Neuronal stem cell (in vitro differentiated cells): ENCODE measurements around the gene TBXA2R.

Experiments
- DNase-seq: peaks from one replicate; pipeline ENCODE4 v3.0.0-alpha.2; 2013; ENCODE audit warnings: low spot score
- H2AFZ ChIP-seq: one replicate; pipeline ENCODE4 v1.6.1; 2013; ENCODE audit warnings: mild to moderate bottlenecking, low read length, inconsistent platforms
- H2AK5ac ChIP-seq: 2 replicates; pipeline ENCODE4 v1.6.1; 2013; ENCODE audit warnings: low read depth, mild to moderate bottlenecking, inconsistent platforms, low read length, moderate library complexity, mixed read lengths
- H2BK120ac ChIP-seq: 2 replicates; pipeline ENCODE4 v1.6.1; 2013; ENCODE audit warnings: low read depth, mild to moderate bottlenecking, inconsistent platforms, low read length, moderate library complexity, mixed read lengths
- H2BK12ac ChIP-seq: one replicate; pipeline ENCODE4 v1.6.1; 2013; ENCODE audit warnings: low read length, inconsistent platforms
- H2BK15ac ChIP-seq: 2 replicates; pipeline ENCODE4 v1.6.1; 2013; ENCODE audit warnings: mild to moderate bottlenecking, low read length, inconsistent platforms, mixed read lengths
- H2BK5ac ChIP-seq: one replicate; pipeline ENCODE4 v1.6.1; 2013; ENCODE audit warnings: inconsistent platforms, mild to moderate bottlenecking, low read length, moderate library complexity
- H3K14ac ChIP-seq: one replicate; pipeline ENCODE4 v1.6.1; 2013; ENCODE audit warnings: low read length, inconsistent platforms
- H3K18ac ChIP-seq: 2 replicates; pipeline ENCODE4 v1.6.1; 2013; ENCODE audit warnings: low read length, inconsistent platforms
- H3K23ac ChIP-seq: 2 replicates; pipeline ENCODE4 v1.6.1; 2013; ENCODE audit warnings: low read depth, mild to moderate bottlenecking, mixed read lengths, low read length, inconsistent platforms; ENCODE audit not compliant: poor library complexity
- H3K27ac ChIP-seq: replicated peaks from 3 replicates; pipeline ENCODE4 v1.5.1; 2013; ENCODE audit warnings: low read length, inconsistent platforms
- H3K27me3 ChIP-seq, 3 experiments: 2 replicates each; pipeline ENCODE4 v1.6.1; 2013; ENCODE audit warnings: low read length in 3 of 3, mild to moderate bottlenecking in 2 of 3, inconsistent platforms in 1 of 3, low read depth in 1 of 3, mixed read lengths in 1 of 3, moderate library complexity in 1 of 3; ENCODE audit not compliant: control insufficient read depth in 3 of 3, insufficient read depth in 3 of 3
- H3K36me3 ChIP-seq, 2 donors: replicated peaks in 1 of 2; 2 replicates each; pipeline ENCODE4 v1.6.1; 2013; ENCODE audit warnings: low read length in 2 of 2; ENCODE audit not compliant: control insufficient read depth in 2 of 2, insufficient read depth in 2 of 2
- H3K4ac ChIP-seq: 2 replicates; pipeline ENCODE4 v1.6.1; 2013; ENCODE audit warnings: inconsistent platforms, mild to moderate bottlenecking, low read length, moderate library complexity
- H3K4me1 ChIP-seq, 2 donors: 1 replicate in 1 of 2; 2 replicates in 1 of 2; pipeline ENCODE4 v1.6.1; 2013; ENCODE audit warnings: low read length in 2 of 2, low read depth in 1 of 2; ENCODE audit not compliant: control insufficient read depth in 2 of 2, insufficient read depth in 1 of 2
- H3K4me2 ChIP-seq: one replicate; pipeline ENCODE4 v1.6.1; 2013; ENCODE audit warnings: mild to moderate bottlenecking, low read length, inconsistent platforms; ENCODE audit not compliant: insufficient read depth, poor library complexity, severe bottlenecking
- H3K4me3 ChIP-seq, 2 donors: 2 replicates each; pipeline ENCODE4 v1.5.1; 2013; ENCODE audit warnings: low read length in 2 of 2, mild to moderate bottlenecking in 2 of 2, inconsistent platforms in 1 of 2, moderate library complexity in 1 of 2
- H3K79me1 ChIP-seq: one replicate; pipeline ENCODE4 v1.6.1; 2013; ENCODE audit warnings: low read depth, mild to moderate bottlenecking, inconsistent platforms, low read length, moderate library complexity
- H3K9ac ChIP-seq: one replicate; pipeline ENCODE4 v1.6.1; 2013; ENCODE audit warnings: mild to moderate bottlenecking, low read depth, low read length, inconsistent platforms; ENCODE audit not compliant: poor library complexity
- H3K9me3 ChIP-seq, 2 donors: replicated peaks in 1 of 2; 2 replicates each; pipeline versions ENCODE3 to v1.6.1; 2013; ENCODE audit warnings: low read length in 2 of 2, mild to moderate bottlenecking in 2 of 2, inconsistent platforms in 1 of 2, low read depth in 1 of 2, mixed read lengths in 1 of 2, moderate library complexity in 1 of 2; ENCODE audit not compliant: control insufficient read depth in 2 of 2, insufficient read depth in 1 of 2
- H4K8ac ChIP-seq: one replicate; pipeline ENCODE4 v1.6.1; 2013; ENCODE audit warnings: low read depth, mild to moderate bottlenecking, inconsistent platforms, low read length, moderate library complexity
- H4K91ac ChIP-seq: one replicate; pipeline ENCODE4 v1.6.1; 2013; ENCODE audit warnings: low read length, low read depth, mild to moderate bottlenecking, inconsistent platforms; ENCODE audit not compliant: poor library complexity
- WGBS, 2 donors: extraction: QIAGEN DNeasy Blood & Tissue Kit; methylation state at CpG; one replicate each; pipeline ENCODE4 v1.1.7; 2013; ENCODE audit warnings: missing lambda C conversion rate in 2 of 2, mixed read lengths in 1 of 2; ENCODE audit not compliant: insufficient read length in 2 of 2, insufficient replicate concordance in 1 of 2; ENCODE audit errors: extremely low coverage in 2 of 2; 5-methylcytosine and 5-hydroxymethylcytosine counted together

The TBXA2R gene

DNA sequence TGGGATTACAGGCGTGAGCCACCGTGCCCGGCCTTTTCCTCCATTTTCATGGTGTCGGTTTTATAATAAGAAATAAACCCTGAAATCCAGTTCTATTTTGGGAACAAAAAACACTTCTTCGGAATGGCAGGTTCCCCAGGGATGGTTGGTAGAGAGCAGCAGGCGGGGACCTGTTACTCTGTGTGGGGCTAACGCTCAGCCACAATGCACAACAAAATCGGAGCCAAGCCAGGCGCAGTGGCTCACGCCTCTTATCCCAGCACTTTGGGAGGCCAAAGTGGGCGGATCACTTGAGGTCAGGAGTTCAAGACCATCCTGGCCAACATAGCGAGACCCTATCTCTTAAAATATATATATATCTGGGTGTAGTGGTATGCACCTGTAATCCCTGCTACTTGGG, 5.7 kb downstream of the TBXA2R start:
- no peak overlapping the region for H3K14ac ChIP-seq
- H3K36me3 ChIP-seq: no peaks in the 10 kb centered on the region
- no peak overlapping the region for H4K8ac ChIP-seq
- H2AK5ac ChIP-seq: no peak overlapping the region
- no peak overlapping the region for H2BK5ac ChIP-seq
- no peak overlapping the region for H3K4me3 ChIP-seq
- no peak overlapping the region for H3K27ac ChIP-seq
- H2BK15ac ChIP-seq: no peak overlapping the region
- no peak overlapping the region for H2BK120ac ChIP-seq
- H3K4me1 ChIP-seq: peaks cover 0 to 2% of the 10 kb centered on the region in 2 donors
- no peak overlapping the region for H3K9ac ChIP-seq
- H3K79me1 ChIP-seq: no peaks in the 10 kb centered on the region
- no peak for DNase-seq
- WGBS, 2 donors: no CpG with 5 or more reads among the region's 12 CpGs
- peaks cover 0 to 2% of the 10 kb centered on the region in 2 donors for H3K9me3 ChIP-seq
- H3K18ac ChIP-seq: no peak overlapping the region
- H4K91ac ChIP-seq: no peak overlapping the region
- H3K23ac ChIP-seq: no peak overlapping the region
- H2AFZ ChIP-seq: no peak overlapping the region
- H3K4me2 ChIP-seq: no peak overlapping the region
- peaks cover 0 to 18% (median 12%) of the 10 kb centered on the region in 3 experiments for H3K27me3 ChIP-seq
- H2BK12ac ChIP-seq: no peak overlapping the region
- H3K4ac ChIP-seq: no peak overlapping the region

DNA sequence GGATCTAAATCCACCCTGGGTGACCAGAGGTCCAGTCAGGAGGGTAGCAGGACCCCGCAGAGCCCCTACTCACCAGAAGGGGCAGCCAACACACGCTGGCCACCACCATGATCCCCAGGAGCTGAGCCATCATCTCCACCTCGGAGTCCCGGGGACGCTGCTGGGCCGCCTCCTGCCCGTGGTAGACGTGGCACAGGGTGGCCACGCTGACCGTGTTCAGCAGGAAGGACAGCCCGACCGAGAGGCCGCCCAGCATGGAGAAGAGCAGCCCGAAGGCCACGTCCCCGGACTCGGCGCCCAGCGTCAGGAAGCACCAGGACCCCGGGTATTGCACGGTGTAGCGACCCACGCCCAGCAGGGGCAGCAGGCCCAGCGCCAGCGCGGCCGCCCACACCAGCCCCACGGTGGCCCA, 6.9 kb downstream of the TBXA2R start:
- peak overlapping the region; percentile 63 for H2AK5ac ChIP-seq
- no peak overlapping the region for H3K4me2 ChIP-seq
- no peak for DNase-seq

DNA sequence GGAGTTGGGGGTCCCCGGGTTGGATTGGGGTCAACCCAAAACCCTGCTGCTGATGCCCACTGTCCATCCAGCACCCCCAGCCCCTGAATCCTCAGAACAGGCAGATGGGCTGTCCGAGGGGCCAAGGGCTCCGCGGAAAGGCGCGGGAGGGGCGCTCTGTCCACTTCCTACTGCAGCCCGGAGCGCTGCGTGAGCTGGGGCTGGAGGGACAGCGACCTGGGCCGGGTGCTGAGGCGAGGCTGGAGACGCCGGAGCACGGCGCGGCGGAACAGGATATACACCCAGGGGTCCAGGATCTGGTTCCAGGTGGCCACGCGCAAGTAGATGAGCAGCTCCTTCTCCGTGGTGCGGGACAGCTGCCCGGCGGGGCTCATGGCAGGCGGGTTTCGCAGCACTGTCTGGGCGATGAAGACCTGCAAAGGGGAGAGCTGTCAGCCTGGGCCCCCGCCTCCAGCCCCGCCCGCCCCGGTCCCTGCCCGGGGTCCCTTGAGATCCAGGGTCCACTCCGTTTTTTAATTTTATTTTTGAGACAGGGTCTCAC, 11.1 kb downstream of the TBXA2R start:
- Histone ChIP-seq H2AK5ac (peak overlapping the region; percentile 75), H2BK12ac (no peak overlapping the region), H3K4ac (no peak overlapping the region), H3K4me2 (no peak overlapping the region), H3K9me3 (peaks cover 0 to 2% of the 10 kb centered on the region in 2 donors), H2AFZ (peak overlapping the region; percentile 40), H4K91ac (no peak overlapping the region), H2BK120ac (no peak overlapping the region), H3K23ac (no peak overlapping the region), H4K8ac (no peak overlapping the region), H3K4me1 (no peaks in the 10 kb centered on the region), H3K9ac (no peak overlapping the region), H2BK5ac (no peak overlapping the region), H3K4me3 (no peak overlapping the region), H3K14ac (no peak overlapping the region), H3K27me3 (no peaks in the 10 kb centered on the region), H3K27ac (no peak overlapping the region), H3K79me1 (no peaks in the 10 kb centered on the region), H2BK15ac (peak overlapping the region; percentile 58), H3K18ac (peak overlapping the region; percentile 48), H3K36me3 (no peaks in the 10 kb centered on the region)
- no peak for DNase-seq
- WGBS, 2 donors: no CpG with 5 or more reads among the region's 34 CpGs

More for the DNA sequence above, 6.9 kb downstream of the TBXA2R start:
- Histone ChIP-seq H3K9me3 (peaks cover 0 to 2% of the 10 kb centered on the region in 2 donors), H3K79me1 (no peaks in the 10 kb centered on the region), H4K91ac (no peak overlapping the region), H3K14ac (peak overlapping the region; percentile 8), H3K4ac (no peak overlapping the region), H2BK12ac (no peak overlapping the region), H3K9ac (no peak overlapping the region), H4K8ac (peak overlapping the region; percentile 65), H3K27me3 (peaks cover 0 to 5% (median 0%) of the 10 kb centered on the region in 3 experiments), H3K4me1 (no peaks in the 10 kb centered on the region), H3K23ac (peak overlapping the region; percentile 65), H3K36me3 (no peaks in the 10 kb centered on the region), H3K27ac (no peak overlapping the region), H3K4me3 (no peak overlapping the region), H3K18ac (peak overlapping the region; percentile 28), H2BK120ac (no peak overlapping the region), H2BK5ac (peak overlapping the region; percentile 24), H2AFZ (peak overlapping the region; percentile 22), H2BK15ac (no peak overlapping the region)
- no CpG with 5 or more reads among the region's 28 CpGs for WGBS, 2 donors

DNA sequence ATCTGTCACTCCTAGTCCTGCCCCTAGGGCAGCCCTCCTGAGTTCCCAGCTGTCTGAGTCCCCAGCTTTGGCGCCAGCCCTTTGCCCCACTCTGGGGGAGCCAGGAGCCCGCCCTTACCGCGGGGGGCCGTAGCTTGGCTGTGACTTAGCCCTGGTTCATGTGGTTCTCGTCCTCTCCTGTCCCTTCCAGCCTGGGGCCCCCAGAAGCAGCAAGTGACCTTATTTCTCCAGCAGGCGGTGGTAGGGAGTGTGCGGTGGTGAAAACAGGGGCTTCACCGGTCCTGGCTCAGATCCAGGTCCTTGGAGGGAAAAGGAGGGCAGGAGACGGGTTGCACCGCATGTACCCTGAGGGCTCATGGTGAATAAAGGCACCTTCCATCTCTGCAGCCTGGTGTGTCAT, 13.5 kb downstream of the TBXA2R start:
- H4K8ac ChIP-seq: no peak overlapping the region
- no peak overlapping the region for H3K14ac ChIP-seq
- DNase-seq: no peak
- H3K9ac ChIP-seq: no peak overlapping the region
- H2BK5ac ChIP-seq: no peak overlapping the region
- no peaks in the 10 kb centered on the region for H3K4me1 ChIP-seq
- no peak overlapping the region for H2BK15ac ChIP-seq
- no peak overlapping the region for H3K27ac ChIP-seq
- H3K4me2 ChIP-seq: no peak overlapping the region
- H2BK12ac ChIP-seq: no peak overlapping the region
- no peak overlapping the region for H2AFZ ChIP-seq
- H3K79me1 ChIP-seq: no peaks in the 10 kb centered on the region
- H3K4me3 ChIP-seq: no peak overlapping the region
- H3K4ac ChIP-seq: no peak overlapping the region
- no peak overlapping the region for H3K23ac ChIP-seq
- WGBS, 2 donors: no CpG with 5 or more reads among the region's 11 CpGs
- peak overlapping the region; percentile 33 for H3K18ac ChIP-seq
- no peak overlapping the region for H4K91ac ChIP-seq
- no peaks in the 10 kb centered on the region for H3K27me3 ChIP-seq
- no peak overlapping the region for H2BK120ac ChIP-seq
- peak overlapping the region; percentile 49 for H2AK5ac ChIP-seq
- no peaks in the 10 kb centered on the region for H3K36me3 ChIP-seq
- peaks cover 0 to 2% of the 10 kb centered on the region in 2 donors for H3K9me3 ChIP-seq
